ENCODE measurements around the gene IGBP1.

- TF ChIP-seq POLR2A (IDR thresholded peaks at IDR 0.05; ENCODE audit: low read depth, low read length) (no peak), POLR2AphosphoS5 (IDR thresholded peaks at IDR 0.05; ENCODE audit: low read depth, low read length) (no peak), TAF1 (IDR thresholded peaks at IDR 0.05; ENCODE audit: borderline replicate concordance, low read depth, low read length) (no peak)
These were observed 39.0 kb downstream of the IGBP1 start for GRCh38 chrX:70172221-70172620.
